ENCODE results near the gene CLEC4G.

GRCh38 chr19:7772752-7773291, 40.9 kb upstream of the CLEC4G start:
- no peak for TF ChIP-seq ZFX (IDR thresholded peaks at IDR 0.05)
- TF ChIP-seq CTCF (conservative IDR thresholded peaks at IDR 0.05): no peak

Measured in C4-2B (cell line).